Fibroblast of lung (primary cell): ENCODE data around the gene PLD1. TPM values are rescaled to one million over a fixed set of nuclear protein-coding genes. Genes with fewer than 3 reads are reported as not detected.

ENCODE experiments used
- DNase-seq, 2 donors: peaks; one replicate each; pipeline versions ENCODE4 v3.0.0 to v3.0.0-alpha.2; 2010; ENCODE audit warnings: low read depth in 2 of 2
- H2AFZ ChIP-seq: 2 replicates; pipeline ENCODE4 v1.5.1; 2012; ENCODE audit warnings: low read length, control low read depth, inconsistent platforms
- H3K27ac ChIP-seq: 2 replicates; pipeline ENCODE4 v1.5.1; 2011; ENCODE audit warnings: low read length, control low read depth; ENCODE audit not compliant: insufficient read depth
- H3K27me3 ChIP-seq: 2 replicates; pipeline ENCODE4 v1.5.1; 2011; ENCODE audit warnings: mild to moderate bottlenecking, low read length; ENCODE audit not compliant: control insufficient read depth, insufficient read depth
- H3K36me3 ChIP-seq: 2 replicates; pipeline ENCODE4 v1.5.1; 2011; ENCODE audit warnings: low read length; ENCODE audit not compliant: control insufficient read depth, insufficient read depth
- H3K4me1 ChIP-seq: 2 replicates; pipeline ENCODE4 v1.5.1; 2011; ENCODE audit warnings: low read length; ENCODE audit not compliant: control insufficient read depth, insufficient read depth; ENCODE audit errors: extremely low read depth
- H3K4me2 ChIP-seq: 2 replicates; pipeline ENCODE4 v1.5.1; 2011; ENCODE audit warnings: low read length, control low read depth; ENCODE audit not compliant: insufficient read depth; ENCODE audit errors: extremely low read depth
- H3K4me3 ChIP-seq, 4 experiments: fragments of 200-600 bp in 1 of 4; sonication (generic) in 1 of 4; replicated peaks in 1 of 4; 2 replicates each; pipeline ENCODE4 v1.5.1; 2011 to 2016; ENCODE audit warnings: low read length in 4 of 4, low read depth in 3 of 4, mild to moderate bottlenecking in 3 of 4, control low read depth in 2 of 4, inconsistent platforms in 1 of 4, mixed read lengths in 1 of 4; ENCODE audit not compliant: insufficient read depth in 1 of 4; ENCODE audit errors: control extremely low read depth in 1 of 4
- H3K79me2 ChIP-seq: 2 replicates; pipeline ENCODE4 v1.5.1; 2012; ENCODE audit warnings: mild to moderate bottlenecking, low read length, inconsistent platforms; ENCODE audit not compliant: control insufficient read depth, insufficient read depth
- H3K9ac ChIP-seq: 2 replicates; pipeline ENCODE4 v1.5.1; 2011; ENCODE audit warnings: mild to moderate bottlenecking, low read length, control low read depth; ENCODE audit not compliant: insufficient read depth
- H3K9me3 ChIP-seq: 2 replicates; pipeline ENCODE4 v1.5.1; 2012; ENCODE audit warnings: low read depth, low read length; ENCODE audit not compliant: control insufficient read depth, insufficient read depth
- H4K20me1 ChIP-seq: 2 replicates; pipeline ENCODE4 v1.5.1; 2011; ENCODE audit warnings: low read length; ENCODE audit not compliant: control insufficient read depth, insufficient read depth; ENCODE audit errors: extremely low read depth
- EZH2 ChIP-seq: IDR thresholded peaks from 2 replicates; pipeline ENCODE4 v1.5.1; 2012; ENCODE audit warnings: low read length, control low read depth, mild to moderate bottlenecking; ENCODE audit errors: missing control alignments
- polyA plus RNA-seq, 2 donors: library from polyadenylated mRNA; depleted of rRNA in 1 of 2; stranded (reverse) in 1 of 2; unstranded in 1 of 2; fragments of >200 nt; gene quantifications; 2 replicates each; pipeline ENCODE4 v1.2.1, GENCODE V29; 2011 to 2012; ENCODE audit warnings: missing spikeins in 1 of 2
- total RNA-seq: library from RNA; depleted of rRNA; stranded (reverse); fragments of >200 nt; gene quantifications from 2 replicates; pipeline ENCODE4 v1.2.1, GENCODE V29; 2014
- TF ChIP-seq, protein P1 (sequence below), 2 donors: IDR thresholded peaks in 1 of 2; conservative IDR thresholded peaks in 1 of 2; 1 replicate in 1 of 2; 2 replicates in 1 of 2; pipeline ENCODE4 v1.5.1; 2011 to 2012; ENCODE audit warnings: low read length in 2 of 2, control low read depth in 1 of 2, inconsistent platforms in 1 of 2, low read depth in 1 of 2, mild to moderate bottlenecking in 1 of 2

PLD1 gene
- total and polyA plus RNA-seq, 2 donors (not counting 1 experiment from before 2014, with no cell fraction given): 10.8 to 18.8 TPM

DNA sequence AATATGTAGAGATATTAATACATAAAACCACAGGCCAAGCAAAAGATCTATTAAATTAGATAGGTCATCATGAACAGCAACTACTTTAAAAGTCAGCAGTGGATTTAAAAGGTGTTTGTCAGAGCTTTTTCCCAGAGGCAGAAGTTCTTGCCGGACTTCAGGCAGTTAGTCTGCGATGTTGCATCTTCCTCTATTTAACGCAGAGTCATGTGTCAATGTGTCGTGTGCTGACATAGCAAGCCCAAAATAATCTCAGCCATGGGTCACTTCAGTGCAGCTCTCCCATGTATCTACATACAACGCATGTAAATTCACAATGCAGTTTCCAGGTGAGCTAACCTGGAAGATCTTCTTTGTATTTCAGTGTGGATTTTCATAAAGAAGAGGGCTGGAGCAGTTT lies 24.8 kb upstream of the PLD1 start:
- Histone ChIP-seq H3K9ac (no peak overlapping the region), H3K9me3 (no peaks in the 10 kb centered on the region), H3K27me3 (no peaks in the 10 kb centered on the region), H4K20me1 (no peaks in the 10 kb centered on the region), H3K4me3 (no peak overlapping the region), H3K27ac (no peak overlapping the region), H2AFZ (no peak overlapping the region), H3K4me2 (no peak overlapping the region), H3K79me2 (no peaks in the 10 kb centered on the region), H3K4me1 (peaks cover 21% of the 10 kb centered on the region), H3K36me3 (no peaks in the 10 kb centered on the region)
- no peak for DNase-seq
- TF ChIP-seq EZH2: no peak
- TF ChIP-seq, protein P1, sequence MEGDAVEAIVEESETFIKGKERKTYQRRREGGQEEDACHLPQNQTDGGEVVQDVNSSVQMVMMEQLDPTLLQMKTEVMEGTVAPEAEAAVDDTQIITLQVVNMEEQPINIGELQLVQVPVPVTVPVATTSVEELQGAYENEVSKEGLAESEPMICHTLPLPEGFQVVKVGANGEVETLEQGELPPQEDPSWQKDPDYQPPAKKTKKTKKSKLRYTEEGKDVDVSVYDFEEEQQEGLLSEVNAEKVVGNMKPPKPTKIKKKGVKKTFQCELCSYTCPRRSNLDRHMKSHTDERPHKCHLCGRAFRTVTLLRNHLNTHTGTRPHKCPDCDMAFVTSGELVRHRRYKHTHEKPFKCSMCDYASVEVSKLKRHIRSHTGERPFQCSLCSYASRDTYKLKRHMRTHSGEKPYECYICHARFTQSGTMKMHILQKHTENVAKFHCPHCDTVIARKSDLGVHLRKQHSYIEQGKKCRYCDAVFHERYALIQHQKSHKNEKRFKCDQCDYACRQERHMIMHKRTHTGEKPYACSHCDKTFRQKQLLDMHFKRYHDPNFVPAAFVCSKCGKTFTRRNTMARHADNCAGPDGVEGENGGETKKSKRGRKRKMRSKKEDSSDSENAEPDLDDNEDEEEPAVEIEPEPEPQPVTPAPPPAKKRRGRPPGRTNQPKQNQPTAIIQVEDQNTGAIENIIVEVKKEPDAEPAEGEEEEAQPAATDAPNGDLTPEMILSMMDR (conservative IDR thresholded peaks at IDR 0.05 in 1 of 2, IDR thresholded peaks at IDR 0.05 in 1 of 2; ENCODE audit: low read depth in 1 of 2, low read length in 2 of 2): no peak

DNA sequence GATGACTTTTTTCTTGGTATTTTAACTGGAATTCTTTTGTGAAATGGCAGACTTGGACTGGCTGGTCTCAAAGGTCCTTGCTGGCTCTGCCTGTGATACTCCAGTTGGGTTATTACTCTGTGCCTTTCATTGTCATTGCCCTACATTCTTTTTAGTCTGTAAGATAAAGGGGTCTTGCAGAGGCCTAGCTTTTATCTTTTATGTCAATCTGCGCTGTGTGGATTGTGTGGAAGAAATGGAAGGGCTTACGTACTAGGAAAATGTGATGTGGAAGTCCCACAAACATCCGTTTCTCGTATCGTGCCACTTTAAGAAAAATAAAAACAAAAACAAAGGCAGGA lies 24.1 kb upstream of the PLD1 start:
- Histone ChIP-seq H3K36me3 (no peaks in the 10 kb centered on the region), H3K9ac (no peak overlapping the region), H3K4me3 (no peak overlapping the region), H4K20me1 (no peaks in the 10 kb centered on the region), H3K79me2 (no peaks in the 10 kb centered on the region), H3K9me3 (no peaks in the 10 kb centered on the region), H3K4me1 (peaks cover 26% of the 10 kb centered on the region), H3K4me2 (no peak overlapping the region), H3K27me3 (no peaks in the 10 kb centered on the region), H2AFZ (no peak overlapping the region), H3K27ac (peak overlapping the region; percentile 22)
- no peak for DNase-seq
- TF ChIP-seq, protein P1 (conservative IDR thresholded peaks at IDR 0.05 in 1 of 2, IDR thresholded peaks at IDR 0.05 in 1 of 2; ENCODE audit: low read depth in 1 of 2, low read length in 2 of 2): no peak
- TF ChIP-seq EZH2: no peak

DNA sequence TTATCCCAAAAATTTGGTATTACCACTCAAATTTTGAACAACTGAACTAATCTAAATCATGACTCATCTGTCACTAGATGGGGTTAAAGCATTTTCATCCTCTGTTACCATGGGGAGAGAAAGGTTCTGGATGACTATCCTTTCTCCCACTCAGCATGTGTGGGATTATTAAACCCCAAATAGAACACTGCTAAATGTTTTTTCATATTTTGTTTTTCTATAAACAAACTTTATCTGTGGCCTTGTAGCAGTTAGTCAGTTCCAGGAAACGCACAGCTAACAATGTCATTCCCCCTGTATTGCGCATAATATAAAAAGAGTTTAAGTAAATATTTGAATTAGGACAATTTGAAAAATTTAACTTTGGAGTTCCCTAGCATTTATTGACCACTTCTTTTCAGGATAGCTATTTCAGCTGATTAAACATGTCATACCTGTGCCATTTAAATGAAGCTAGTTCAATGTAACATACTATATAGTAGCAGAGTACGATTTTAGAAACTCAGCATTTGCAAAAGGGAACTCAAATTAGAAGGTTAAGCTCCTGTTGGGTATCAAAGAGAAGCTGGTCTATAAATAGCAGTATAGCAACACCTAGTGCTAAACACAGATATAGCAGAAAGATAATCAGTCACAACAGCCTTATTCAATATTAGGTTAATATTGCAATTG lies 23.6 kb upstream of the PLD1 start:
- Histone ChIP-seq H3K4me2 (no peak overlapping the region), H3K36me3 (no peaks in the 10 kb centered on the region), H3K27me3 (no peaks in the 10 kb centered on the region), H3K79me2 (no peaks in the 10 kb centered on the region), H3K27ac (peak overlapping the region; percentile 22), H3K4me1 (peaks cover 26% of the 10 kb centered on the region), H3K4me3 (no peak overlapping the region), H3K9ac (no peak overlapping the region), H2AFZ (no peak overlapping the region), H4K20me1 (no peaks in the 10 kb centered on the region), H3K9me3 (no peaks in the 10 kb centered on the region)
- peak; percentile 50 to 88 for DNase-seq
- TF ChIP-seq EZH2: no peak
- TF ChIP-seq, protein P1 (conservative IDR thresholded peaks at IDR 0.05 in 1 of 2, IDR thresholded peaks at IDR 0.05 in 1 of 2; ENCODE audit: low read depth in 1 of 2, low read length in 2 of 2): peak; percentile 8 to 43
